A549 (cell line): ENCODE data around the gene RASL10B.

Experiments
- CHD2 ChIP-seq: fragments of 150-350 bp; IDR thresholded peaks from 2 replicates; pipeline ENCODE4 v1.6.1; 2014; ENCODE audit warnings: low read length; ENCODE audit not compliant: partially characterized antibody
- MAFK ChIP-seq: fragments of 450-650 bp; IDR thresholded peaks from 2 replicates; pipeline ENCODE4 v1.6.1; 2014; ENCODE audit not compliant: partially characterized antibody
- POLR2AphosphoS2 ChIP-seq: conservative IDR thresholded peaks from 2 replicates; pipeline ENCODE4 v1.6.1; 2012; ENCODE audit warnings: low read length, improper control_type of control experiment, inconsistent platforms

DNA sequence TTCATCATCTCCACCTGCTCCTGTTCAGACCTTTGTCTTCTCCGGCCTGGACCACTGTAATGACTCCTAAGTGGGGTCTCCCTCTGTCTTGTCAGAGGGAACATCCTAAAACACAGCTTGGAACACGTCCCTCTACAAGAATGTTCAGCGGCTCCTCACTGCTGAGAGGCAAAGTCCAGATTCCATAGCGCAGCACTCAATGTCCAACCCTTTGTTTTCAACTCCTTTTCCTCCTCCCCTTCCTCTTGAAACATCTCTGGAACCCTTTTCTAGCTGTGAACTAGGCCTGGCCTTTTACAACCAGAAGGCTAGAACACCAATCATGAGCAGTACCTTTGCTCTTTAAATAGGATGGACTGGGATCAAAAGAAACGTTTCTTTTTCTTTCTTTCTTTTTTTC is 30.2 kb downstream of the RASL10B start:
- TF ChIP-seq CHD2 (no peak), POLR2AphosphoS2 (no peak), MAFK (no peak)
